Measurements from ENCODE around the gene ALK.

The ALK gene

GRCh38 chr2:29787473-29788465 is 133.6 kb downstream of the ALK start:
- Histone ChIP-seq H3K9ac (ENCODE audit: low read length) (no peak overlapping the region), H3K4me3 (ENCODE audit: low read length) (no peak overlapping the region), H3K27me3 (replicated peaks; ENCODE audit: control insufficient read depth, insufficient read depth, low read length) (peaks cover 15% of the 10 kb centered on the region), H3K36me3 (ENCODE audit: control insufficient read depth, insufficient read depth, low read length, severe bottlenecking) (no peaks in the 10 kb centered on the region), H3K4me1 (ENCODE audit: control insufficient read depth, insufficient read depth, low read length) (no peaks in the 10 kb centered on the region), H3K9me3 (ENCODE audit: control insufficient read depth, low read length) (no peaks in the 10 kb centered on the region)
- no peak for DNase-seq (ENCODE audit: low read depth)

DNA sequence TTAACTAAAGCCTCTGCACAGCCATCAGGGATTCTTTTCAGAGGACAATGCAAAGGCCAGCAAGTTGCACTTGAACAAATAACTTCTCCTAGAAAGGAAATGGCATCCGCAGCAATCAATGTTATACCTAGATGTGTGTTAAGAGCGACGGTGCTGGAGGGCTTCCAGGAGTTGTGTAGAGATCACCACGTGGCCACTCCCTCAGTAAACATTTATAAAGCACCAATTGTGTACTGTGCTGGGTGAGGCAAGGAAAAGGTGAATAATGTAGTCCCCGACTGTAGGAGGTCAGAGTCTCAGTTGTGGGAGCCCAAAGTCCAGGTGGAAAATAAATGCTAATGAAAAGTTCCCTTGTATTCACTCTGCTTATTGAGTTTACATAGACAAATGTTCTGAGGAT is 135.0 kb downstream of the ALK start:
- Histone ChIP-seq H3K4me3 (ENCODE audit: low read length) (no peak overlapping the region), H3K9ac (ENCODE audit: low read length) (no peak overlapping the region), H3K27me3 (replicated peaks; ENCODE audit: control insufficient read depth, insufficient read depth, low read length) (peaks cover 26% of the 10 kb centered on the region), H3K4me1 (ENCODE audit: control insufficient read depth, insufficient read depth, low read length) (no peaks in the 10 kb centered on the region), H3K36me3 (ENCODE audit: control insufficient read depth, insufficient read depth, low read length, severe bottlenecking) (no peaks in the 10 kb centered on the region), H3K9me3 (ENCODE audit: control insufficient read depth, low read length) (no peaks in the 10 kb centered on the region)
- DNase-seq (ENCODE audit: low read depth) = no peak

DNA sequence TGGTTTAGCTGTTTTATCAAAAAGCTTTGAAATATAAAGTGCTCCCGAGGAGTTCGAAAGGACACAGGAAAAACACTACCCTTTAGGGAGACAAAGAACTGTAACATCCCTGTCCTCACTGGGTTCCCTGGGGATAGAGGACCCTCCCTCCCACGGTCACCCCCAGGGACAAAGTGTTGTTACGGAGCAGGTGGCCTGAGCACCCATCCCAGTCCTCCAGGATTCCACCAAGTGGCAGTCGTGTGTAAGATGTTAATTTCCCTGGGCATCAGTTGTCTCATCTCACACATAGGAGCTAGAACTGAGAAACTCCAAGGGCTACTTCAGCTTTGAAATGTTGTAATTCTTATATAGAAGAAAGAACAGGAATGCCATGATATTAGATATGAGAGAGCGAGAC is 137.7 kb downstream of the ALK start:
- H3K9me3 ChIP-seq (ENCODE audit: control insufficient read depth, low read length) = no peaks in the 10 kb centered on the region
- peaks cover 26% of the 10 kb centered on the region for H3K27me3 ChIP-seq (replicated peaks; ENCODE audit: control insufficient read depth, insufficient read depth, low read length)
- no peaks in the 10 kb centered on the region for H3K36me3 ChIP-seq (ENCODE audit: control insufficient read depth, insufficient read depth, low read length, severe bottlenecking)
- no peaks in the 10 kb centered on the region for H3K4me1 ChIP-seq (ENCODE audit: control insufficient read depth, insufficient read depth, low read length)
- no peak overlapping the region for H3K9ac ChIP-seq (ENCODE audit: low read length)
- H3K4me3 ChIP-seq (ENCODE audit: low read length) = no peak overlapping the region
- DNase-seq (ENCODE audit: low read depth) = no peak

DNA sequence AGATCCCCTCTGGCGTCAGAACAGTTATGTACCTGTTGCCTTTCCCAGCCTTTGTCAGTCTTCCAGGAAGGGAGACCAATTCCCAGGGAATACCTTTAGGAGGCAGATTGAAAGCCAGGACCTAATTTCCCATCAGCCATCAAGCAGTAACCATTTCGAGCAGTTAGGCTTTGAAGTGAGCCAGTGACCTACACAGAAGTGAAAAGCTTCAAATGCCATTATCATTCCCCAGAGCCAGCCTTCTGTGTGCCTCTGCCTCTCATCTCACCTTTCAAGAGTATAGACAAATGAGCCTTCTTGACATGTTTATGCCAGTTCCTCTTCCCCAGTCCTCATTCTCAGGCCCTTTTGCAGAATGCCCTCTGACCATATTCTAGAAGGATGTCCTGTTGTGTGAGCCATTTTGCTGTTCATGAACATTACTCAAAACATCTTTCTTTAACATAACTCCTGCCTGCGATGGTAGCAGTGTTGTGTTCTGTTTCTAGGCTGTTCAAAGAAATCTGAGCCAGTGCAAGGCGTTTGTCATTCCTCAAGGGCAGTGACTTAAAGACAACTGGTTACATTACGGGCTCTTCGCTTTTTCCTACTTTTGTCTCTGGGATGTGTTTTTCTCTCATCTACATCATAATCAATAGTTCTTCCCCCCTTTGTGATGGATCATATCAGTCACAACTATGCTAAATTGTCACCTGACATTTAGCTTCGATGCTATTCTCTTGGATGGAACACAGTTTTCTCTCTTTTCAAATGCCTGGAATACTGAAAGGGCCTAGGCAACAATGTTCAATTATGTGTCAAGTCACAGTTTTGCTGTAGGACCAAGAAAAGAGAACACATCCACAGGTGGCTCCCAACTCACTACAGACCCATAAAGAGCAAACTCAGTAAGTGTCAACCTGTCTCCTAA is 138.6 kb downstream of the ALK start:
- Histone ChIP-seq H3K36me3 (ENCODE audit: control insufficient read depth, insufficient read depth, low read length, severe bottlenecking) (no peaks in the 10 kb centered on the region), H3K9me3 (ENCODE audit: control insufficient read depth, low read length) (no peaks in the 10 kb centered on the region), H3K27me3 (replicated peaks; ENCODE audit: control insufficient read depth, insufficient read depth, low read length) (peaks cover 22% of the 10 kb centered on the region)

GRCh38 chr2:29782087-29782486 is 139.3 kb downstream of the ALK start:
- no peak overlapping the region for H3K4me3 ChIP-seq (ENCODE audit: low read length)
- no peaks in the 10 kb centered on the region for H3K4me1 ChIP-seq (ENCODE audit: control insufficient read depth, insufficient read depth, low read length)
- DNase-seq (ENCODE audit: low read depth) = no peak
- H3K9me3 ChIP-seq (ENCODE audit: control insufficient read depth, low read length) = no peaks in the 10 kb centered on the region
- peaks cover 22% of the 10 kb centered on the region for H3K27me3 ChIP-seq (replicated peaks; ENCODE audit: control insufficient read depth, insufficient read depth, low read length)
- H3K36me3 ChIP-seq (ENCODE audit: control insufficient read depth, insufficient read depth, low read length, severe bottlenecking) = no peaks in the 10 kb centered on the region
- no peak overlapping the region for H3K9ac ChIP-seq (ENCODE audit: low read length)

More for the DNA sequence above, 138.6 kb downstream of the ALK start:
- no peak overlapping the region for H3K9ac ChIP-seq (ENCODE audit: low read length)
- H3K4me1 ChIP-seq (ENCODE audit: control insufficient read depth, insufficient read depth, low read length) = no peaks in the 10 kb centered on the region
- DNase-seq (ENCODE audit: low read depth) = no peak
- no peak overlapping the region for H3K4me3 ChIP-seq (ENCODE audit: low read length)

GRCh38 chr2:29780906-29781305 is 140.5 kb downstream of the ALK start:
- Histone ChIP-seq H3K36me3 (ENCODE audit: control insufficient read depth, insufficient read depth, low read length, severe bottlenecking) (no peaks in the 10 kb centered on the region), H3K27me3 (replicated peaks; ENCODE audit: control insufficient read depth, insufficient read depth, low read length) (peaks cover 22% of the 10 kb centered on the region), H3K9ac (ENCODE audit: low read length) (no peak overlapping the region), H3K9me3 (ENCODE audit: control insufficient read depth, low read length) (no peaks in the 10 kb centered on the region), H3K4me1 (ENCODE audit: control insufficient read depth, insufficient read depth, low read length) (no peaks in the 10 kb centered on the region), H3K4me3 (ENCODE audit: low read length) (no peak overlapping the region)
- no peak for DNase-seq (ENCODE audit: low read depth)

DNA sequence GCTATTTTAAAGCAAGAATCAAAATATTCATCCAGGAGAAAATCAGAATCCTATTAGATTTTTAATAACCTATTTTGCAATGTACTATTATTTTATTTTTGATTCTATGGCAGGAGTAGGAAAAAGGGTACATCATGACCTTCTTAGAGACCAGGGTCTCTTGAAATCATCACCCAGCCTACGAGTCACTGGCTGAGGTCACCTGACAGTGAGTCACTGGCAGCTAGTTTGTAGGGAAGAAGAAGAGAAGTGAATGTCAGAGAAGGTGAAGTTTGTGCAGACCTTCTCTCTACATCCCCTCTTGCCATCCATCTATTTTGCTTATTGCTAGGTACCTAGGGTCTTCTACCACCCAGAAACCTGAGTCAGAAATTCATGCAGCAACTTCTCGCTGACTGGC is 144.2 kb downstream of the ALK start:
- DNase-seq (ENCODE audit: low read depth) = no peak
- peaks cover 7% of the 10 kb centered on the region for H3K27me3 ChIP-seq (replicated peaks; ENCODE audit: control insufficient read depth, insufficient read depth, low read length)

DNA sequence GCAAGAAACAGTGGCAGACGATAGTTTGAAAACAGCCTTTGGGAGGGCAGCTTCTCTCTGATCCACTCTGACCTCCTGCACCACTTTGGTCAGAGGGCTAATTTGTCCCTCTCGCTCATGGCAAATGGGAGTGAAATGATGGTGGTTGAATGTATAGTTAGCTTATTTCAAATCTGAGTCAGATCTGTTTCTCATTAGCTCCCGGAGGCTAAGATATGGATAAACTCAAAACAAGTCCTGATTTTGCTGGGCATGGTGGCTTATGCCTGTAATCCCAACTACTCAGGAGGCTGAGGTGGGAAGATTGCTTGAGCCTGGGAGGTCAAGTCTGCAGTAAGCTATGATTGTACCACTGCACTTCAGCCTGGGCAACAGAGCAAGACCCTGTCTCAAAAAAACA is 145.0 kb downstream of the ALK start:
- H3K27me3 ChIP-seq (replicated peaks; ENCODE audit: control insufficient read depth, insufficient read depth, low read length) = peaks cover under 1% of the 10 kb centered on the region
- H3K36me3 ChIP-seq (ENCODE audit: control insufficient read depth, insufficient read depth, low read length, severe bottlenecking) = no peaks in the 10 kb centered on the region
- H3K4me1 ChIP-seq (ENCODE audit: control insufficient read depth, insufficient read depth, low read length) = no peaks in the 10 kb centered on the region
- no peaks in the 10 kb centered on the region for H3K9me3 ChIP-seq (ENCODE audit: control insufficient read depth, low read length)
- no peak overlapping the region for H3K9ac ChIP-seq (ENCODE audit: low read length)
- no peak overlapping the region for H3K4me3 ChIP-seq (ENCODE audit: low read length)
- no peak for DNase-seq (ENCODE audit: low read depth)

More for the DNA sequence above, 144.2 kb downstream of the ALK start:
- Histone ChIP-seq H3K4me1 (ENCODE audit: control insufficient read depth, insufficient read depth, low read length) (no peaks in the 10 kb centered on the region), H3K9ac (ENCODE audit: low read length) (no peak overlapping the region), H3K9me3 (ENCODE audit: control insufficient read depth, low read length) (no peaks in the 10 kb centered on the region), H3K4me3 (ENCODE audit: low read length) (no peak overlapping the region), H3K36me3 (ENCODE audit: control insufficient read depth, insufficient read depth, low read length, severe bottlenecking) (no peaks in the 10 kb centered on the region)

- H3K9me3 ChIP-seq (ENCODE audit: control insufficient read depth, low read length) = no peaks in the 10 kb centered on the region
- no peak overlapping the region for H3K9ac ChIP-seq (ENCODE audit: low read length)
- DNase-seq (ENCODE audit: low read depth) = no peak
- no peaks in the 10 kb centered on the region for H3K4me1 ChIP-seq (ENCODE audit: control insufficient read depth, insufficient read depth, low read length)
- no peaks in the 10 kb centered on the region for H3K27me3 ChIP-seq (replicated peaks; ENCODE audit: control insufficient read depth, insufficient read depth, low read length)
- H3K36me3 ChIP-seq (ENCODE audit: control insufficient read depth, insufficient read depth, low read length, severe bottlenecking) = no peaks in the 10 kb centered on the region
- no peak overlapping the region for H3K4me3 ChIP-seq (ENCODE audit: low read length)
Measured at GRCh38 chr2:29775937-29776336, 145.4 kb downstream of the ALK start.

DNA sequence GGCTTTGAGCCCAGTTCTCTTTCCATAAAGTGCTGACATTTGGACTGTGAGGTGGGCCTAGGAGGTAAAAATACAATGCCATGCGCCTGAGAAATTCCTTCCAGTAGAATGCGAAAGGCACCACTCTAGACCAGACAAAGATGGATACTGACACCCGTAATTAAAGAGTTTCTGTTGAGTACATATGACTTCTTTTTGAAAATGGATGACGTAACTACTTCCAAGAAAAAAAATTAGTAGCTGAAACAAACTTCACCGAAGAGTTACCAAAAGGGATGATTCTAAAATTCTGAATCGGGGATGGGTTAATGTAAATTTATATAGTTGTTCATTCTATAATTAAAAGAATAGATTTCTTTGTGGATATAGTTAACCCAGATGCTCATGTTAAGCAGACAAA is 146.8 kb downstream of the ALK start:
- Histone ChIP-seq H3K4me1 (ENCODE audit: control insufficient read depth, insufficient read depth, low read length) (no peaks in the 10 kb centered on the region), H3K9ac (ENCODE audit: low read length) (no peak overlapping the region), H3K27me3 (replicated peaks; ENCODE audit: control insufficient read depth, insufficient read depth, low read length) (no peaks in the 10 kb centered on the region), H3K36me3 (ENCODE audit: control insufficient read depth, insufficient read depth, low read length, severe bottlenecking) (no peaks in the 10 kb centered on the region), H3K9me3 (ENCODE audit: control insufficient read depth, low read length) (no peaks in the 10 kb centered on the region), H3K4me3 (ENCODE audit: low read length) (no peak overlapping the region)
- DNase-seq (ENCODE audit: low read depth) = no peak

GRCh38 chr2:29770846-29771245 is 150.5 kb downstream of the ALK start:
- no peaks in the 10 kb centered on the region for H3K36me3 ChIP-seq (ENCODE audit: control insufficient read depth, insufficient read depth, low read length, severe bottlenecking)

More at GRCh38 chr2:29770846-29771245, 150.5 kb downstream of the ALK start:
- H3K4me3 ChIP-seq (ENCODE audit: low read length) = no peak overlapping the region
- peaks cover 10% of the 10 kb centered on the region for H3K4me1 ChIP-seq (ENCODE audit: control insufficient read depth, insufficient read depth, low read length)
- no peaks in the 10 kb centered on the region for H3K9me3 ChIP-seq (ENCODE audit: control insufficient read depth, low read length)
- no peaks in the 10 kb centered on the region for H3K27me3 ChIP-seq (replicated peaks; ENCODE audit: control insufficient read depth, insufficient read depth, low read length)
- no peak for DNase-seq (ENCODE audit: low read depth)
- H3K9ac ChIP-seq (ENCODE audit: low read length) = no peak overlapping the region

Data from adipocyte (in vitro differentiated cells).